GM19035 (cell line): ENCODE results near the gene SLC25A34.
"Not testable (repeated sequence)": the region's sequence is repeated elsewhere in the genome, so short reads cannot be mapped to it uniquely, and the experiment has no call there.

ENCODE experiments used
- ATAC-seq: cut with Tn5 transposase; IDR thresholded peaks from one replicate; pipeline ENCODE4 v1.9.1; 2021; ENCODE audit not compliant: unreplicated experiment

The SLC25A34 gene

DNA sequence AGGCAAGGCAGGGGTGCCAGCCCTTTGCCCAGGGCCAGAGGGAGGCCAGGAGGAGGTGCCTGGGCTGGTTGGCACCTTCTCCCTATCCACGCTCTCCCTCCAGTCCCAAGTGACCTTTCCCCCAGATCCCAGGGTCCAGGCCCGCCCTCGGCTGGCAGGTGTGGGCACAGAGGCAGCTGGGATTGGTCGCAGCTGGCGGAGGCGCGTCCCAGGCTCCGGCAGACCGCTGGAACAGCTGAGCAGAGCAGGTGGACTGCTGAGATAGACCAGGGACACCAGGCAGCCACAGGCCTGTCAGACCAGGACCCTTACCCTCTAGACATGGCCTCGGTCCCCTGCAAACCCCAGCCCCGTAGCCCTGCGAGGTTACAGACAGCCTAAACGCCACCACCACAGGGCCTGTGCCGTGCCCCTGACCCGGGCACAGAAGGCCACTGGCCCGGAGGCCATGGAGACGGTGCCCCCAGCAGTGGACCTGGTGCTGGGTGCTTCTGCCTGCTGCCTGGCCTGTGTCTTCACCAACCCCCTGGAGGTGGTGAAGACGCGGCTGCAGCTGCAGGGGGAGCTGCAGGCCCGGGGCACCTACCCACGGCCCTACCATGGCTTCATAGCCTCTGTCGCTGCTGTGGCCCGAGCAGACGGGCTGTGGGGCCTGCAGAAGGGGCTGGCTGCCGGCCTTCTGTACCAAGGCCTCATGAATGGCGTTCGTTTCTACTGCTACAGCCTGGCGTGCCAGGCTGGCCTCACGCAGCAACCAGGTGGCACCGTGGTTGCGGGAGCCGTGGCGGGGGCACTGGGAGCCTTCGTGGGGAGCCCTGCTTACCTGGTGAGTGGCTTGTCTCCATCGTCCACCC, at the start of gene SLC25A34:
Gene SLC25A34, plus strand, starts transcription at position 221 of the 854 bp plus-strand sequence. Its CDS starts 228 bp downstream, at position 449.
- ATAC-seq = no peak

- ATAC-seq = no peak
These were observed 48.6 kb upstream of the SLC25A34 start for GRCh38 chr1:15687446-15687845.

DNA sequence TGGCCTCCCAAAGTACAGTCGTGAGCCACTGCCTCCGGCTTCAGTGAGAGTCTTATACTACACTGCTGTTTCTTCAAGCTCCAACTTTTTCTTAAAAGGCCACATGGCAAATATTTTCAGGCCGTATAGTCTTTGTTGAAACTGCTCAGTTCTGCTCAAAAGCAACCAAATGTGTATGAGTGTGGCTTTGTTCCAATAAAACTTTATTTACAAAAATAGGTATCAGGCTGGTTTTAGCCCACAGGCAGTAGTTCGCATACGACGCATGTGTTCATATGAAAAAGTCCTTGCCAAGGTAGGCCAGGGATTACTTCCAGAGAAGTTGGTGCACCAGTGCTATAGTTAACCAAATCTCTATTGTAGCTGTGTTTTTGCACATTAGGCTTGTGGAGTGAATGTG, 45.7 kb upstream of the SLC25A34 start:
- ATAC-seq = no peak

GRCh38 chr1:15691434-15692032, 44.5 kb upstream of the SLC25A34 start:
- ATAC-seq = no peak

- ATAC-seq = no peak
These were observed 43.9 kb upstream of the SLC25A34 start for GRCh38 chr1:15692121-15692682.

- no peak for ATAC-seq
These were observed 42.7 kb upstream of the SLC25A34 start for GRCh38 chr1:15693371-15693770.

DNA sequence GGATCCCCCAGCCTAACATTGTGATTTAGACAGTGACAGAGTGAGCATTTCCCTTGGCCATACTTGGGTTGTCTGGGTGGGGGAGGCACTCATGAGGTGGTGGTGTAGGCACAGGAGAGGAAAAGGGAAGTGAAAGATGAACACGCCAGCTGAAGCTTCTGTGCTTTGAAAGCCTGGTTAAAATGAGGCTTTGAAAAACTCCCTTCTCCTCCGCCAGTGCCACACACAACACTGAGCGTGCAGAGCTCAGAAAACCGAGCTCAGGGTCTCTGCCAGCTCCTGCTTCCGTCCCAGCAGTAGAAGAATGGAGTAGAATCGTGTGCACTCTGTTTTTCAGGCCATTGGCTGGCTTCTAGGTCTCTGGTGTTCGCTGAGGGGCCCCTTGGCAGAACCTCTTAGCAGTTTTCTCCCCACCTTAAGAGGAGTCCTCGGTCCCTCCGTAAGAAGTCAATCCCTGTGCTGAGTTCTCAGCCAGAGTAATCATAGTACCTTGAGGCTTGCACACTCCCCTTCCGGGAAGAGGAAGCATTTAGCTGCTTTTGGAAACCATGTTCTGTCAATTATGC, 39.0 kb upstream of the SLC25A34 start:
- peak; percentile 93 for ATAC-seq

DNA sequence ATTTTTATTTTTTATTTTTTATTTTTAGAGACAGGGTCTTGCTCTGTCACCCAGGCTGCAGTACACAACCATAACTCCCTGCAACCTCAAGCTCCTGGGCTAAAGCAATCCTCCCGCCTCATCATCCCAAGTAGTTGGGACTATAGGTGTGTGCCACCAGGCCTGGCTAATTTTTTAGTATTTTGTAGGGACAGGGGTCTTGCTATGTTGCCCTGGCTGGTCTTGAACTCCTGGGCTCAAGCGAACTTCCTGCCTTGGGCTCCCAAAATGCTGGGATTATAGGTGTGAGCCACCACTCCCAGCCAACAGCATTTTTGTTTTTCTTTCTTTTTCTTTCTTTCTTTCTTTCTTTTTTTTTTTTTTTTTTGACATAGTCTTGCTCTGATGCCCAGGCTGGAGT, 37.9 kb upstream of the SLC25A34 start:
- no peak for ATAC-seq

GRCh38 chr1:15699321-15699720, 36.7 kb upstream of the SLC25A34 start:
- not testable (repeated sequence) for ATAC-seq

- ATAC-seq = no peak
These were observed 35.5 kb upstream of the SLC25A34 start for GRCh38 chr1:15700508-15700907.

DNA sequence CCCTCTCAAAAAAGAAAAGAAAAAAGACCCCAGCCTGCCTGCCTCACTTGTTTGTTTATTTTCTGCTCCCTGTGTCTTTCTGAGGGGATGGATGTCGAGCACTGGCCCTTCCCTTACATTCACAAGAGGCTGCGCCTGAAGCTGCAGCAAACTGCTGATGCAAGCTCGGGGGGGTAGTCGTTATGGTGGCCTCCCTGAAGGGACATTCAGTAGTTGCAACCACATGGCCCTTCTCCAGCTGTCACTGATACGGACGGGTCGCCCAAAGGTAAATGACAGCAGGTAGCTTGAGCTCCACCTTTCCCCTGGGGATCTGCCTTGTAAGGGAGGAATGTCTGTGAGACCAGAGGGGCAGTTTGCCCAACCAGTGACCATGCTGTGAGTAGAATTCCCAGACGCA, 34.3 kb upstream of the SLC25A34 start:
- no peak for ATAC-seq

DNA sequence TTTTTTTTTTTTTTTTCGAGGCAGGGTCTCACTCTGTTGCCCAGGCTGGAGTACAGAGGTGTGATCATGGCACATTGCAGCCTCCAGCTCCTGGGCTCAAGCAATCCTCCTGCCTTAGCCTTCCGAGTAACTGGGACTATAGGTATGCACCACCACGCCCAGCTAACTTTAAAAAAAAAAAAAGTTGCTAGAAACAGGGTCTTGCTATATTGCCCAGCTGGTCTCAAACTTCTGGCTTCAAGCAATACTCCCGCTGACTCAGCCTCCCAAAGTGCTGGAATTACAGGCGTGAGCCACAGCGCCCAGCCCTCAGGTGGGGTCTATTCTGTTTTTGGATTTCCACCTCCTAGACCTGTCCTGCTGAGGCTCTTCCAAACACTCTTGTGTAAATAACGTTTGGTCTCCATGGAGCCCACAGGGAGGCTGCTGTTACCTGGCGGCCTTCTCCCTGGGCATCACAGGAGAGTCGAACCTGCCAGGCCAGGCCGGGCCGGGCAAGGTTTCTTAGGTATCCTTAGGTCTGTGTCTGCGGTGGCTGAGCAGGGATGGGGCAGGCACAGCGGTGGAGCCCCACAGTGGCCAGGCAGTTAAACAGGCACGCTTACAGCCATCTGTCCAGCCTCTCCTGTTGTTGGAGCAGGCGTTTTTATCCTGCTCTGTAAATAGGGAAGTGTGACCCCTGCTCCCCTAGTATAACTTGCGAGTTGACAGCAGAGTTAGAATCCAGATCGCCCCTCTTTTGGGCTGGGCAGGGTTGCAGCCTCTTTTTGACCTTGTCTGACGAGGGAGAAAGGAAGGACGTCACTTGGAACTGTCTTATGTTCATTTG, 33.1 kb upstream of the SLC25A34 start:
- ATAC-seq = no peak

GRCh38 chr1:15703562-15703961, 32.5 kb upstream of the SLC25A34 start:
- ATAC-seq = no peak

DNA sequence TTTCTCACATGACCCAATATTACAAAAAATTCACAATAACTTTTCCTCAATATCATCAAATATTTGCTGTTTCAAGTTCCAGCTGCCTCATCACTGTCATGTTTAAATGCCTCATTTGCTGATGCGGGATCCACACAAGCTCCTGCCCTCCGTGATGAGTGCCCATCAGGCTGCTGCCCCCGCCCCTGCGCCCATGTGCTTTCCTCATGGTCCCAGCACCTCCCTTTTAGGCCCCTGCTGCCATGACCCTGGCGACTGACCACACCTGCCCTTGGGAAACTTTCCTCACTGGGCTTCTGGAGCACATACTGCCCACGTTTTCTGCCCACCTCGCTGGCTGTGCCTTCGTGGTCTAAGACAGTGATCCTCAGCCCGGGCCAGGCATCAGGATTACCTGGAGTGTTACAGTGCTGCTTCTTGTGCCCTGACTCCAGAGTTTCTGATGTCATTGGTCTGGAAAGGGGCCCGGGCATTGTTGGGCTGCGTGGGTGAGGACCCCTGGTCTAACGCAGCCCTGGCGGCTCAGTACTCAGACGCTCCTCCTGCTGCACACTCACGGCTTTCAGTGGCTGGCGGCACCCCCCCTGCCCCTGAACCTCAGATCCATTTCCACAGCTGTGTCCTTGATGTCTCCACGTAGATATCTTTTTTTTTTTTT, 31.4 kb upstream of the SLC25A34 start:
- no peak for ATAC-seq

GRCh38 chr1:15705184-15705566, 30.9 kb upstream of the SLC25A34 start:
- no peak for ATAC-seq

GRCh38 chr1:15706751-15707150, 29.3 kb upstream of the SLC25A34 start:
- no peak for ATAC-seq

GRCh38 chr1:15707239-15707925, 28.7 kb upstream of the SLC25A34 start:
- no peak for ATAC-seq

DNA sequence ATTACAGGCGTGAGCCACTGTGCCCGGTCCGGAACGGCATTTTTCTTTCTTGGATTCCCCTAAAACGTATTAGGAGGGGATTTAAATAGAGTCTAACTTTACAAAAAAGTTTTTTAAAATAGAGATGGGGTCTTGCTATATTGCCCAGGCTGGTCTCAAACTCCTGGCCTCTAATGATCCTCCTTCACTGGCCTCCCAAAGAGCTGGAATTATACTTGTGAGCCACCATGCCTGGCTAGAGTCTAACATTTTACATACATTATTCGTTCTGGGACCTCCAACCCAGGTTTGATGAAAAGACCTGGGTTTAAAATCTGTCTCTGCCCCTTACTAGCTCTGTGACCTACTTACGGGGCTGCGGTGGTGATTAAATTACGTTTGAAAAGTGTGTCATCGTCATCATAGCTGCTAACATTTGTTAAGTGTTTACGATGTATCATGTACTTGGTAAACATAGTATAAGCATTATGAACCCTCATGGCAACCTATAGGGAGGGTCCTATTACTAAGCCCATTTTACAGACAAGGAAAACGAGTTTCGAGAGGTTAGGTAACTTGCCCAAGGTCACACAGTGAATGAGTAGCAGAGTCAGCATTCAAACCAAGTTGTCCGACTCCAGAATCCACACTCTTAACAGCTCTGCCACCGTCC, 27.4 kb upstream of the SLC25A34 start:
- ATAC-seq = no peak

DNA sequence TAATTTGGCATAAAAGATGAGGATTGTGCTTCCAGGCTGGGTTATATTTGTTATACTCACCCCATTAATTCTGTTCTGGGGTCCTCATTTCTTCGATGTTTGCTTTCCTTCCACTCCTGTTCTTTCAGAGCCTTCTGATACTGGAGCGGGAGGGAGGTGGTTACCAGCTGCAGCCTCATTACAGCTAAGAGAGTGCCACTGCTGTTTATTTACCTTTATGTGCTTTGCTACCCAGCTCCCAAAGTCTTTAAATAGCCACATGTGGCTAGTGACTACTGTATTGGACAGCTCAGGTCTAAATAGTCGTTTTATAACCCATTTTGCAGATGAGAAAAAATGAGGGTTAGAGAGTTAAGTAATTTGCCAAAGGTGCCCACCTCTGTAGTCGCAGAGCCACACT, 26.8 kb upstream of the SLC25A34 start:
- no peak for ATAC-seq
